Ishikawa (cell line): ENCODE measurements around the gene EID1.

Experiments
- EGR1 ChIP-seq: IDR thresholded peaks from 2 replicates; pipeline ENCODE4 v1.6.1; 2012
- EP300 ChIP-seq: IDR thresholded peaks from 2 replicates; pipeline ENCODE4 v1.6.1; 2012; ENCODE audit warnings: borderline replicate concordance
- NFIC ChIP-seq: IDR thresholded peaks from 2 replicates; pipeline ENCODE4 v1.6.1; 2012
- TCF12 ChIP-seq: IDR thresholded peaks from 2 replicates; pipeline ENCODE4 v1.6.1; 2012; ENCODE audit warnings: low read depth
- YY1 ChIP-seq: IDR thresholded peaks from 2 replicates; pipeline ENCODE4 v1.6.1; 2012; ENCODE audit warnings: low read depth
- TF ChIP-seq, protein P1 (sequence below): IDR thresholded peaks from 2 replicates; pipeline ENCODE4 v1.6.1; 2012
- TF ChIP-seq, protein P2 (sequence below): IDR thresholded peaks from 2 replicates; pipeline ENCODE4 v1.6.1; 2012

DNA sequence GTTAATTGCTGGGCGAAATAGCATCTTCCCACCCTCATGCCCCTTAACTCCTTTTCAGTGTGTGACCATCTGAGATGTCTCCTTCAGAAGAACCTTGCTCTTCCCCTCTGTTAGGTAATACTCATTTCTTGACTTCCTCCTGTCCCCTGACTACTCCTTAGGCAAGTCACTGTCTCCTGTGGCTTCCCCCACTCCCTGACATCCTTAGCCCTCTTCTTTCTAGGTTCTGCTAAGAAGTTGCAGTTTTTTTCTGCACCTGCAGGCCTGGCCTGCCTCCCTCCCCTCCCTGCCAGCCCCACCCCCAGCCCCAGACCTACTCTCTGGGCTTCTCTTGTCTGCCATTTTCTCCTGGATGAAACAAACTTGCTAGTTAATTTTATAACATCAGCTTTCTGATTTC lies 15.2 kb upstream of the EID1 start:
- TF ChIP-seq EP300: no peak
- TF ChIP-seq TCF12: no peak
- TF ChIP-seq, protein P1, sequence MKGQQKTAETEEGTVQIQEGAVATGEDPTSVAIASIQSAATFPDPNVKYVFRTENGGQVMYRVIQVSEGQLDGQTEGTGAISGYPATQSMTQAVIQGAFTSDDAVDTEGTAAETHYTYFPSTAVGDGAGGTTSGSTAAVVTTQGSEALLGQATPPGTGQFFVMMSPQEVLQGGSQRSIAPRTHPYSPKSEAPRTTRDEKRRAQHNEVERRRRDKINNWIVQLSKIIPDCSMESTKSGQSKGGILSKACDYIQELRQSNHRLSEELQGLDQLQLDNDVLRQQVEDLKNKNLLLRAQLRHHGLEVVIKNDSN: no peak
- TF ChIP-seq, protein P2, sequence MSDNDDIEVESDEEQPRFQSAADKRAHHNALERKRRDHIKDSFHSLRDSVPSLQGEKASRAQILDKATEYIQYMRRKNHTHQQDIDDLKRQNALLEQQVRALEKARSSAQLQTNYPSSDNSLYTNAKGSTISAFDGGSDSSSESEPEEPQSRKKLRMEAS: no peak
- TF ChIP-seq NFIC: no peak
- TF ChIP-seq YY1: no peak
- no peak for TF ChIP-seq EGR1
